Mucosa of stomach (tissue), 1 donor: ENCODE data around the gene KDM4C.

Source experiments
- H3K27me3 ChIP-seq: one replicate; pipeline ENCODE4 v1.7.0; 2013; ENCODE audit warnings: mild to moderate bottlenecking, low read length; ENCODE audit not compliant: control insufficient read depth, insufficient read depth
- H3K36me3 ChIP-seq: one replicate; pipeline ENCODE4 v1.7.0; 2013; ENCODE audit warnings: low read length; ENCODE audit not compliant: control insufficient read depth, insufficient read depth
- H3K4me1 ChIP-seq: one replicate; pipeline ENCODE4 v1.7.0; 2013; ENCODE audit warnings: mild to moderate bottlenecking, low read length; ENCODE audit not compliant: control insufficient read depth, insufficient read depth
- H3K4me3 ChIP-seq: one replicate; pipeline ENCODE4 v1.7.0; 2013; ENCODE audit warnings: low read length
- H3K9ac ChIP-seq: one replicate; pipeline ENCODE4 v1.7.0; 2013; ENCODE audit warnings: mild to moderate bottlenecking, low read length, moderate library complexity
- H3K9me3 ChIP-seq: one replicate; pipeline ENCODE4 v1.7.0; 2013; ENCODE audit warnings: mild to moderate bottlenecking, low read length, moderate library complexity; ENCODE audit not compliant: control insufficient read depth
- donor health status: Pancreatic carcinoma.

KDM4C gene

GRCh38 chr9:7108936-7109335 lies 351.2 kb downstream of the KDM4C start:
- Histone ChIP-seq H3K4me3 (no peak overlapping the region), H3K9ac (no peak overlapping the region), H3K36me3 (peaks cover 3% of the 10 kb centered on the region), H3K27me3 (no peaks in the 10 kb centered on the region), H3K9me3 (no peaks in the 10 kb centered on the region), H3K4me1 (no peaks in the 10 kb centered on the region)

- H3K9me3 ChIP-seq = no peaks in the 10 kb centered on the region
Observed at GRCh38 chr9:7111413-7111812, 353.6 kb downstream of the KDM4C start.

GRCh38 chr9:7115606-7116005 lies 357.8 kb downstream of the KDM4C start:
- Histone ChIP-seq H3K9me3 (no peaks in the 10 kb centered on the region), H3K36me3 (no peaks in the 10 kb centered on the region), H3K9ac (no peak overlapping the region), H3K4me3 (no peak overlapping the region), H3K27me3 (no peaks in the 10 kb centered on the region), H3K4me1 (no peaks in the 10 kb centered on the region)

More at GRCh38 chr9:7111413-7111812, 353.6 kb downstream of the KDM4C start:
- H3K36me3 ChIP-seq = no peaks in the 10 kb centered on the region
- H3K27me3 ChIP-seq = no peaks in the 10 kb centered on the region
- H3K9ac ChIP-seq = no peak overlapping the region
- no peaks in the 10 kb centered on the region for H3K4me1 ChIP-seq
- H3K4me3 ChIP-seq = no peak overlapping the region

- H3K27me3 ChIP-seq = no peaks in the 10 kb centered on the region
- peaks cover 6% of the 10 kb centered on the region for H3K4me1 ChIP-seq
- H3K9me3 ChIP-seq = no peaks in the 10 kb centered on the region
- no peak overlapping the region for H3K4me3 ChIP-seq
- no peaks in the 10 kb centered on the region for H3K36me3 ChIP-seq
- H3K9ac ChIP-seq = no peak overlapping the region
Observed at GRCh38 chr9:7117676-7118561, 360.1 kb downstream of the KDM4C start.

GRCh38 chr9:7118633-7119032 lies 360.9 kb downstream of the KDM4C start:
- Histone ChIP-seq H3K4me3 (no peak overlapping the region), H3K27me3 (no peaks in the 10 kb centered on the region), H3K4me1 (peaks cover 6% of the 10 kb centered on the region), H3K9ac (no peak overlapping the region), H3K36me3 (no peaks in the 10 kb centered on the region), H3K9me3 (no peaks in the 10 kb centered on the region)

GRCh38 chr9:7119612-7120011 lies 361.8 kb downstream of the KDM4C start:
- H3K4me1 ChIP-seq = peaks cover 7% of the 10 kb centered on the region
- H3K9ac ChIP-seq = no peak overlapping the region
- H3K36me3 ChIP-seq = no peaks in the 10 kb centered on the region

GRCh38 chr9:7121055-7121454 lies 363.3 kb downstream of the KDM4C start:
- Histone ChIP-seq H3K9ac (no peak overlapping the region), H3K4me1 (peaks cover 13% of the 10 kb centered on the region), H3K9me3 (no peaks in the 10 kb centered on the region), H3K36me3 (no peaks in the 10 kb centered on the region), H3K4me3 (no peak overlapping the region), H3K27me3 (no peaks in the 10 kb centered on the region)

More at GRCh38 chr9:7119612-7120011, 361.8 kb downstream of the KDM4C start:
- Histone ChIP-seq H3K27me3 (no peaks in the 10 kb centered on the region), H3K9me3 (no peaks in the 10 kb centered on the region), H3K4me3 (no peak overlapping the region)

- no peaks in the 10 kb centered on the region for H3K36me3 ChIP-seq
- H3K9ac ChIP-seq = no peak overlapping the region
- no peaks in the 10 kb centered on the region for H3K9me3 ChIP-seq
- peaks cover 13% of the 10 kb centered on the region for H3K4me1 ChIP-seq
- H3K4me3 ChIP-seq = no peak overlapping the region
- H3K27me3 ChIP-seq = no peaks in the 10 kb centered on the region
Observed at GRCh38 chr9:7121664-7122063, 363.9 kb downstream of the KDM4C start.

- H3K9me3 ChIP-seq = no peaks in the 10 kb centered on the region
- H3K27me3 ChIP-seq = no peaks in the 10 kb centered on the region
- H3K4me3 ChIP-seq = no peak overlapping the region
- H3K9ac ChIP-seq = no peak overlapping the region
- H3K36me3 ChIP-seq = no peaks in the 10 kb centered on the region
- H3K4me1 ChIP-seq = peaks cover 13% of the 10 kb centered on the region
Observed at GRCh38 chr9:7123743-7124142, 366.0 kb downstream of the KDM4C start.

GRCh38 chr9:7125231-7125630 lies 367.5 kb downstream of the KDM4C start:
- Histone ChIP-seq H3K4me1 (peaks cover 13% of the 10 kb centered on the region), H3K9ac (no peak overlapping the region), H3K36me3 (no peaks in the 10 kb centered on the region), H3K9me3 (no peaks in the 10 kb centered on the region), H3K27me3 (no peaks in the 10 kb centered on the region), H3K4me3 (no peak overlapping the region)

GRCh38 chr9:7129391-7129790 lies 371.6 kb downstream of the KDM4C start:
- Histone ChIP-seq H3K4me1 (peaks cover 7% of the 10 kb centered on the region), H3K9ac (no peak overlapping the region), H3K36me3 (no peaks in the 10 kb centered on the region)

GRCh38 chr9:7130266-7130820 lies 372.6 kb downstream of the KDM4C start:
- Histone ChIP-seq H3K9me3 (no peaks in the 10 kb centered on the region), H3K4me3 (no peak overlapping the region), H3K9ac (no peak overlapping the region), H3K4me1 (no peaks in the 10 kb centered on the region), H3K27me3 (no peaks in the 10 kb centered on the region), H3K36me3 (no peaks in the 10 kb centered on the region)

More at GRCh38 chr9:7129391-7129790, 371.6 kb downstream of the KDM4C start:
- H3K9me3 ChIP-seq = no peaks in the 10 kb centered on the region
- no peaks in the 10 kb centered on the region for H3K27me3 ChIP-seq
- H3K4me3 ChIP-seq = no peak overlapping the region
